ENCODE results near the gene SLC1A2. TPM values are rescaled to one million over a fixed set of nuclear protein-coding genes. Genes with fewer than 3 reads are reported as not detected.
A peak's percentile ranks its signal among the peaks of the same experiment; 100 is the strongest.

SLC1A2 gene
- total RNA-seq, 2 experiments from 2014 or later: not detected

- DNase-seq (ENCODE audit: low spot score): no peak
- no peak overlapping the region for H3K27ac ChIP-seq (ENCODE audit: low read depth, low read length, poor library complexity, severe bottlenecking)
- TF ChIP-seq CTCF (conservative IDR thresholded peaks at IDR 0.05; ENCODE audit: low read length) (no peak), EZH2phosphoT487 (IDR thresholded peaks at IDR 0.05; ENCODE audit: borderline replicate concordance, low read depth, low read length) (no peak)
- H4K20me1 ChIP-seq (ENCODE audit: insufficient read depth, low read length): no peaks in the 10 kb centered on the region
- BruUV-seq (replicated peaks): no TSS peak
- ChIA-PET CTCF (ENCODE audit: unreplicated experiment) (no interaction called here), POLR2A (no interaction called here)
- H3K4me1 ChIP-seq (ENCODE audit: insufficient read depth, low read length, poor library complexity, severe bottlenecking): no peaks in the 10 kb centered on the region
- H2AFZ ChIP-seq (ENCODE audit: low read length): no peak overlapping the region
- intact Hi-C loops (cut with micrococcal nuclease; ENCODE audit: unreplicated experiment): loop anchor here (5.0 kb wide), 1 partner anchor 826 kb away; no protein-coding TSS in a partner anchor
- H3K79me2 ChIP-seq (ENCODE audit: insufficient read depth, low read depth, low read length): no peaks in the 10 kb centered on the region
- H3K36me3 ChIP-seq (ENCODE audit: insufficient read depth, low read length): no peaks in the 10 kb centered on the region
- H3K9me3 ChIP-seq (ENCODE audit: low read length): no peaks in the 10 kb centered on the region
- no peak overlapping the region for H3K4me2 ChIP-seq (ENCODE audit: low read length)
- H3K9me2 ChIP-seq (ENCODE audit: insufficient read depth, low read length): no peaks in the 10 kb centered on the region
- no peak overlapping the region for H3K4me3 ChIP-seq (ENCODE audit: low read depth, low read length, poor library complexity, severe bottlenecking)
Measured at GRCh38 chr11:35413598-35413997, 5.8 kb downstream of the SLC1A2 start.

DNA sequence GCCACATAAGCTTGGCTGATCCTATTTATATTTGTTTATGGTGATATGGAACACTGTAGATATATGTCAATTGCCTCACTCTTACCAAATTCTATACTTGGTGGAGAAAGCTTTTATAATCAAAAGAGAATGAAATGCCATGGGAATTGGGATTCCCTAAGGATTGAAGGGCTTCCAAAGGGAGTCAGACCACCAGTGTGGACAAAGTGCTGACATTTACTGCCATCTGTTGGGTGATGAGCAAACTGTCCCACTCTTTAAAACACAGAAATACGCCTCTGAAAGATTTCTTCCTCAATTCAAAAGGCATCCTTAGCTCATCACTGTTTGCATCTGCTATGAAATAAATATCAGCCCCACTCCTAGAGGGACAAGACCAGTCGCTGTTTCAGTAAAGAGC is 7.1 kb downstream of the SLC1A2 start:
- Histone ChIP-seq H3K4me3 (ENCODE audit: low read depth, low read length, poor library complexity, severe bottlenecking) (no peak overlapping the region), H4K20me1 (ENCODE audit: insufficient read depth, low read length) (no peaks in the 10 kb centered on the region), H3K79me2 (ENCODE audit: insufficient read depth, low read depth, low read length) (no peaks in the 10 kb centered on the region), H3K4me2 (ENCODE audit: low read length) (no peak overlapping the region), H3K4me1 (ENCODE audit: insufficient read depth, low read length, poor library complexity, severe bottlenecking) (no peaks in the 10 kb centered on the region), H3K36me3 (ENCODE audit: insufficient read depth, low read length) (no peaks in the 10 kb centered on the region), H2AFZ (ENCODE audit: low read length) (no peak overlapping the region), H3K27ac (ENCODE audit: low read depth, low read length, poor library complexity, severe bottlenecking) (no peak overlapping the region), H3K9me2 (ENCODE audit: insufficient read depth, low read length) (no peaks in the 10 kb centered on the region), H3K9me3 (ENCODE audit: low read length) (no peaks in the 10 kb centered on the region)
- CTCF ChIA-PET (ENCODE audit: unreplicated experiment): no interaction called here
- TF ChIP-seq EZH2phosphoT487 (IDR thresholded peaks at IDR 0.05; ENCODE audit: borderline replicate concordance, low read depth, low read length): no peak
- peak; percentile 70 for TF ChIP-seq CTCF (conservative IDR thresholded peaks at IDR 0.05; ENCODE audit: low read length)
- POLR2A ChIA-PET: interaction anchor here (0.5 kb wide), 1 partner anchor 1641 kb away, joined by 3 read pairs; no protein-coding TSS in a partner anchor
- intact Hi-C loops (cut with micrococcal nuclease; ENCODE audit: unreplicated experiment): loop anchor here (5.0 kb wide), 1 partner anchor 825 kb away; no protein-coding TSS in a partner anchor
- no TSS peak for BruUV-seq (replicated peaks)
- no peak for DNase-seq (ENCODE audit: low spot score)

- ChIA-PET POLR2A (interaction anchor here (0.6 kb wide), 1 partner anchor 198 kb away, joined by 3 read pairs; no protein-coding TSS in a partner anchor), CTCF (ENCODE audit: unreplicated experiment) (no interaction called here)
- Histone ChIP-seq H3K4me2 (ENCODE audit: low read length) (no peak overlapping the region), H3K79me2 (ENCODE audit: insufficient read depth, low read depth, low read length) (no peaks in the 10 kb centered on the region), H3K9me3 (ENCODE audit: low read length) (no peaks in the 10 kb centered on the region), H2AFZ (ENCODE audit: low read length) (no peak overlapping the region), H3K4me1 (ENCODE audit: insufficient read depth, low read length, poor library complexity, severe bottlenecking) (no peaks in the 10 kb centered on the region), H3K27ac (ENCODE audit: low read depth, low read length, poor library complexity, severe bottlenecking) (no peak overlapping the region), H3K9me2 (ENCODE audit: insufficient read depth, low read length) (no peaks in the 10 kb centered on the region), H3K4me3 (ENCODE audit: low read depth, low read length, poor library complexity, severe bottlenecking) (no peak overlapping the region), H4K20me1 (ENCODE audit: insufficient read depth, low read length) (no peaks in the 10 kb centered on the region), H3K36me3 (ENCODE audit: insufficient read depth, low read length) (no peaks in the 10 kb centered on the region)
- BruUV-seq (replicated peaks): no TSS peak
- TF ChIP-seq CTCF (conservative IDR thresholded peaks at IDR 0.05; ENCODE audit: low read length) (no peak), EZH2phosphoT487 (IDR thresholded peaks at IDR 0.05; ENCODE audit: borderline replicate concordance, low read depth, low read length) (no peak)
- no peak for DNase-seq (ENCODE audit: low spot score)
- intact Hi-C loops (cut with micrococcal nuclease; ENCODE audit: unreplicated experiment): no loop called here
Measured at GRCh38 chr11:35407041-35407440, 12.3 kb downstream of the SLC1A2 start.
